MCF 10A (cell line): ENCODE measurements around the gene BTBD16. TPM values are rescaled to one million over a fixed set of nuclear protein-coding genes. Genes with fewer than 3 reads are reported as not detected.

Source experiments
- BruUV-seq: library from RNA; stranded (reverse); fragments of 400-500 nt; replicated peaks from 2 replicates; lab custom pipeline; 2021; lab: Mats Ljungman, UMichigan
- CTCF ChIA-PET: fragments of 300-600 bp; sonication (Branson Sonifier 250); formaldehyde crosslinking; extraction: SDS; loops from one replicate; lab custom pipeline; 2021; ENCODE audit warnings: antibody characterized with exemption, inconsistent platforms; lab: Yijun Ruan, JAX
- POLR2A ChIA-PET: fragments of 300-600, 350-650 bp; sonication (Branson Sonifier 250); formaldehyde crosslinking; extraction: SDS; loops from one replicate; lab custom pipeline; 2020; ENCODE audit warnings: antibody characterized with exemption, inconsistent platforms; lab: Yijun Ruan, JAX
- DNase-seq: peaks from one replicate; pipeline ENCODE4 v3.0.0-alpha.2; 2018; ENCODE audit not compliant: unreplicated experiment
- H3K27ac Mint-ChIP-seq: one replicate; pipeline ENCODE4 v1.8.0; 2022; ENCODE audit warnings: mild to moderate bottlenecking, low read depth, mixed read lengths; ENCODE audit not compliant: unreplicated experiment
- H3K27me3 Mint-ChIP-seq: one replicate; pipeline ENCODE4 v1.8.0; 2022; ENCODE audit warnings: mixed read lengths; ENCODE audit not compliant: insufficient read depth, unreplicated experiment
- H3K36me3 Mint-ChIP-seq: one replicate; pipeline ENCODE4 v1.8.0; 2022; ENCODE audit warnings: mild to moderate bottlenecking, moderate library complexity, mixed read lengths; ENCODE audit not compliant: insufficient read depth, unreplicated experiment
- H3K4me1 Mint-ChIP-seq: one replicate; pipeline ENCODE4 v1.8.0; 2022; ENCODE audit warnings: mixed read lengths; ENCODE audit not compliant: insufficient read depth, unreplicated experiment
- H3K4me3 Mint-ChIP-seq: one replicate; pipeline ENCODE4 v1.8.0; 2022; ENCODE audit warnings: mild to moderate bottlenecking, moderate library complexity, mixed read lengths; ENCODE audit not compliant: unreplicated experiment
- H3K9me3 Mint-ChIP-seq: one replicate; pipeline ENCODE4 v1.8.0; 2022; ENCODE audit warnings: mixed read lengths; ENCODE audit not compliant: unreplicated experiment
- intact Hi-C: fragments of 100-400 bp; cut with micrococcal nuclease; formaldehyde crosslinking; loops from 2 replicates; pipeline ENCODE4 v1.14.1; 2022
- total RNA-seq: library from RNA; stranded (reverse); gene quantifications from 2 replicates; pipeline ENCODE4 v1.2.3, GENCODE V29; 2022
- TF ChIP-seq, protein P1 (sequence below): fragments of 200-600 bp; IDR thresholded peaks from one replicate; pipeline ENCODE4 v1.8.0; 2022; ENCODE audit warnings: antibody characterized with exemption, mild to moderate bottlenecking; ENCODE audit not compliant: unreplicated experiment

The BTBD16 gene
- total RNA-seq, 1 experiment from 2014 or later, result 0.16 TPM

DNA sequence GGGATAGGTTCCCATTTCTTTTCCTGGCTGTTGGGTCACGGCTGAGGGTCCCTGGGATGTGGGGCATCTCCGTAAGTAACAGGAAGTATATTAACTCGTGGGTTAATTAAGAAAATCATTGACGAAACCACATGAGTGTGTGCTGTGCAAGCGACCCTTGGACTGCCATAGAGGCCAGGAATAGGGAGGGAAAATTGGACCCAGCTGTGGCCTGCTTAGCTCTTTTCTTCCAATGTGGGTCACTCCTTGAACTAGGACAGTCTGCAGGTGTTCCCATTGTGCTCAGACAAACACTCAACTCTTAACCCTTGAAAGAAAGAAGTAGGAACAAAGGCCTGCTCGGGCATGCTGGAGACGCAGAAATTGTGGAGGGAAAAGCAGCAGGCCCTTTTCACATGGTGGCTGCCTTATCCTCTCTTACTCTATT lies 77.9 kb downstream of the BTBD16 start:
- no peak for DNase-seq
- Mint-ChIP-seq H3K27me3 (no peaks in the 10 kb centered on the region), H3K4me1 (peaks cover 7% of the 10 kb centered on the region), H3K9me3 (peaks cover 8% of the 10 kb centered on the region), H3K36me3 (no peaks in the 10 kb centered on the region), H3K4me3 (no peak overlapping the region), H3K27ac (no peak overlapping the region)
- ChIA-PET POLR2A (no interaction called here), CTCF (no interaction called here)
- intact Hi-C loops, result no loop called here
- BruUV-seq, result no TSS peak
- TF ChIP-seq, protein P1, sequence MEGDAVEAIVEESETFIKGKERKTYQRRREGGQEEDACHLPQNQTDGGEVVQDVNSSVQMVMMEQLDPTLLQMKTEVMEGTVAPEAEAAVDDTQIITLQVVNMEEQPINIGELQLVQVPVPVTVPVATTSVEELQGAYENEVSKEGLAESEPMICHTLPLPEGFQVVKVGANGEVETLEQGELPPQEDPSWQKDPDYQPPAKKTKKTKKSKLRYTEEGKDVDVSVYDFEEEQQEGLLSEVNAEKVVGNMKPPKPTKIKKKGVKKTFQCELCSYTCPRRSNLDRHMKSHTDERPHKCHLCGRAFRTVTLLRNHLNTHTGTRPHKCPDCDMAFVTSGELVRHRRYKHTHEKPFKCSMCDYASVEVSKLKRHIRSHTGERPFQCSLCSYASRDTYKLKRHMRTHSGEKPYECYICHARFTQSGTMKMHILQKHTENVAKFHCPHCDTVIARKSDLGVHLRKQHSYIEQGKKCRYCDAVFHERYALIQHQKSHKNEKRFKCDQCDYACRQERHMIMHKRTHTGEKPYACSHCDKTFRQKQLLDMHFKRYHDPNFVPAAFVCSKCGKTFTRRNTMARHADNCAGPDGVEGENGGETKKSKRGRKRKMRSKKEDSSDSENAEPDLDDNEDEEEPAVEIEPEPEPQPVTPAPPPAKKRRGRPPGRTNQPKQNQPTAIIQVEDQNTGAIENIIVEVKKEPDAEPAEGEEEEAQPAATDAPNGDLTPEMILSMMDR, result no peak

- peaks cover 8% of the 10 kb centered on the region for H3K9me3 Mint-ChIP-seq
- H3K27ac Mint-ChIP-seq, result no peak overlapping the region
- ChIA-PET POLR2A (no interaction called here), CTCF (no interaction called here)
- no peaks in the 10 kb centered on the region for H3K27me3 Mint-ChIP-seq
- peaks cover 4% of the 10 kb centered on the region for H3K4me1 Mint-ChIP-seq
- BruUV-seq, result no TSS peak
- no peak for DNase-seq
- TF ChIP-seq, protein P1, result no peak
- no peaks in the 10 kb centered on the region for H3K36me3 Mint-ChIP-seq
- H3K4me3 Mint-ChIP-seq, result no peak overlapping the region
- intact Hi-C loops, result no loop called here
Measured at GRCh38 chr10:122349758-122350369, 78.8 kb downstream of the BTBD16 start.

DNA sequence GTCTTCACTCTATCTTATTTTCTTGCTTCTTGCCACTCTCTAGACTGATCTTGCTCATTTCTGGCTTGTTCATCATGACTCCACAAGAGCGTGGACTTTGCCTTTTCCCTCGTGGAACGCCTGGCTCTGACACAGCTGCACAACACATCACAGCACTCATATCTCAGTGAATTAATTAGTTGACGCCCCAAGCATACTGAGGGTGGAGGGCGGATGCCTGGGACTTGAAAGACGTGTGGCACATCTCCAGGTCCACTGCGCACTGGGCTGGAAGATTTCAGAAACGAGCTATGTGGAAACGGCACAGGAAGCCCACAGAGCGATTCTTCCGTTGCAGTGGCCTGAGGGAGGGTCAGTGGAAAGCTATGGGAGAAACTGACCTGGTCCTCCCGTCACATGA lies 79.8 kb downstream of the BTBD16 start:
- Mint-ChIP-seq H3K36me3 (no peaks in the 10 kb centered on the region), H3K9me3 (peaks cover 8% of the 10 kb centered on the region), H3K27ac (no peak overlapping the region), H3K4me1 (no peaks in the 10 kb centered on the region), H3K4me3 (no peak overlapping the region), H3K27me3 (no peaks in the 10 kb centered on the region)
- intact Hi-C loops, result no loop called here
- TF ChIP-seq, protein P1, result no peak
- BruUV-seq, result no TSS peak
- POLR2A ChIA-PET, result interaction anchor here (0.8 kb wide), 1 partner anchor 9 kb away, joined by 4 read pairs; no protein-coding TSS in a partner anchor
- no peak for DNase-seq
- CTCF ChIA-PET, result no interaction called here

DNA sequence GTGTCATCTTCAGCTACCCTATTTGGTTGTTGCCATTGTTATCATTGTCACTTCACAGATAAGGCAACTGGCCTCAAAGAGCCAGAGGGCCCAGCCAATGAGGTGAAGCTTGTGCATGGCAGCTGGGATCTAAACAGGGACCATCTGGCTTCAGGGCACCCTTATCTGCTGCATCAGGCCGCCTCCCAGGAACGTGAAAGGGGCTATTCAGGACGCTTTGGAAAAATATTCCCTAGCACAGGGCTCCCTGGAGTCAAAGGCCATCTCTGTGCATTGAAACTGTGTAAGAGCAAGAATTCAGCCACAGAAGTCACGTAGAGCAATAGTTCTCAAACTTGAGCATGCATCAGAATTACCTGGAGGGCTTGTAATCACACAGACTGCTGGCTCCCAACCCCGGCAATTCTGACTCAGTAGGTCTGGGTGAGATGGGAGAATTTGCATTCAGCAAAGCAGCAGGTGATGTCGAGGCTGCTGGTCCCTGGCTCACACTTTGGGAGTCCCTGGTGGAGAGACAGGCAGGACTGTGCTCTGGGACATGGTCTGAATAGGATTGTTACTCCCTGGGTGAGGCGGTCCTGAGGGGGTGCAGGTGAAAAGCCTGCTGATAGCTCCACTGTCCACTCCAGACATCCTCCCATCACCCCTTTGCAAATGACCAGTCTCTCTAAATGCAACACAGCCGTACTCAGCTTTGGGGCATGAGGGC lies 81.9 kb downstream of the BTBD16 start:
- POLR2A ChIA-PET, result interaction anchor here (0.6 kb wide), 1 partner anchor 94 kb away, joined by 4 read pairs; no protein-coding TSS in a partner anchor

More for the DNA sequence above, 81.9 kb downstream of the BTBD16 start:
- H3K27ac Mint-ChIP-seq, result no peak overlapping the region
- no peaks in the 10 kb centered on the region for H3K36me3 Mint-ChIP-seq
- no peak for DNase-seq
- CTCF ChIA-PET, result interaction anchor here (0.8 to 0.9 kb wide), 2 partner anchors 54 to 212 kb away, joined by 3 to 4 read pairs; no protein-coding TSS in a partner anchor
- TF ChIP-seq, protein P1, result no peak
- intact Hi-C loops, result no loop called here
- no peaks in the 10 kb centered on the region for H3K9me3 Mint-ChIP-seq
- BruUV-seq, result no TSS peak
- H3K4me1 Mint-ChIP-seq, result no peaks in the 10 kb centered on the region
- no peaks in the 10 kb centered on the region for H3K27me3 Mint-ChIP-seq
- no peak overlapping the region for H3K4me3 Mint-ChIP-seq
